GM12864 (cell line): ENCODE data around the gene NPY.

Experiments used
- DNase-seq: peaks from one replicate; pipeline ENCODE4 v3.0.0-alpha.2; 2011; ENCODE audit warnings: low read depth
- H3K4me3 ChIP-seq: 2 replicates; pipeline ENCODE4 v1.5.1; 2011; ENCODE audit warnings: mild to moderate bottlenecking, low read depth, low read length, control low read depth
- CTCF ChIP-seq: IDR thresholded peaks from 2 replicates; pipeline ENCODE4 v1.5.1; 2011; ENCODE audit warnings: low read depth, mild to moderate bottlenecking, moderate library complexity, low read length, control low read depth, inconsistent platforms; ENCODE audit errors: missing control alignments

Gene NPY

DNA sequence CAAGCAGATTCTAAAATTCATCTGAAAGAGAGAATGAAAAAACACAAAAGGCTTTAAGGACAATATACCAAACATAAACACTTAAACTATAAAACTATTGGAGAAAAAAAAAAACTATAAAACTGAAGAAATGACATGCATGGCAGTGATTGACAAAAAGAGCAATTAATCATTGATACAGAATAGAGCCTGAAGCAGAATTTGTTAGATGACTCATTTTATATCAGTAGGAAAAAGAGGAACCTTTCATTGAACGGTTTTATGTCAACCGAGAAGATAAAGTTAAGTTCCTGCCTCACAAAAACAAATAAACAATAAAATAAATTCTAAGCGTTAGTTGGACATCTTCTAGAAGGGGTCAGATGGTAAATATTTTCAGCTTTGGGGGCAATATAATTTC lies 23.3 kb downstream of the NPY start:
- TF ChIP-seq CTCF = no peak
- no peak for DNase-seq
- no peak overlapping the region for H3K4me3 ChIP-seq

GRCh38 chr7:24312588-24312987 lies 28.6 kb downstream of the NPY start:
- no peak for DNase-seq
- no peak overlapping the region for H3K4me3 ChIP-seq
- no peak for TF ChIP-seq CTCF

DNA sequence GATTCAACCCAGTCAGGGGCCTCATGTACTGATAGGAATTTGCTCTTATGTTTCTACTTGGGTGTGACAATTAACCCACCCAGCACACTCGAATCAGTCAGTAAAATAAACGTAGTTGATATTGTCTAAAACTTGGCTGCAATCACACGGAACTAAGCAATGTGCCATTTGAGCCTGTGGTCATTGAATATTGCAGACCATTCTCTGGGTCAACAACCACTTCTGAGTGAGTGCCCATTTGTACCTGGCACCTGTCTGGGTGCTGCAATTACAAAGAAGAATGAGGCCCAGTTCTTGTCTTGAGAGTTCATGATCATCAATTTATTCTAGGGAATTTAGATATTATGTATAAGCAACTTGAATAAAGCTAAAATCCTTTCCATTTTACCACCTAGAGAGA lies 29.8 kb downstream of the NPY start:
- no peak overlapping the region for H3K4me3 ChIP-seq
- no peak for TF ChIP-seq CTCF
- no peak for DNase-seq

DNA sequence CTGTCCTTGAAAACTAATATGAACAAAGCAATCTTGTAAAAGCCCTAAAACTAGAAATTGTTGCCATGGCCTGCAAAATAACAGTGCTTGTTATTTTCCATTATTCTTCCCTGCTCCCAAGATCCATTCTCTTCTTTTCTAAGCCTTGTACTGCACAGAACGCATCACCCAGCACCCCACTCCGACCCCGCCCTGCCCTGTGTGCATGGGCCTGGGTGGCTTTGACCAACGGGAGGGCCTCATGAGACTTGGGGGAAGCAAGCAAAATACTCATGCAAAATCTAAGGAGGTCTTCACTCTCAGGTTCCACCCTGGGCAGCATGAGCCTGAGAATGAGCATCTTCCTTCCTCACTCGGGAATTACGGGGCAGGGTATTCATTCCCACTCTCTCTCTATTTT lies 32.4 kb downstream of the NPY start:
- no peak overlapping the region for H3K4me3 ChIP-seq
- DNase-seq = no peak
- TF ChIP-seq CTCF = no peak

DNA sequence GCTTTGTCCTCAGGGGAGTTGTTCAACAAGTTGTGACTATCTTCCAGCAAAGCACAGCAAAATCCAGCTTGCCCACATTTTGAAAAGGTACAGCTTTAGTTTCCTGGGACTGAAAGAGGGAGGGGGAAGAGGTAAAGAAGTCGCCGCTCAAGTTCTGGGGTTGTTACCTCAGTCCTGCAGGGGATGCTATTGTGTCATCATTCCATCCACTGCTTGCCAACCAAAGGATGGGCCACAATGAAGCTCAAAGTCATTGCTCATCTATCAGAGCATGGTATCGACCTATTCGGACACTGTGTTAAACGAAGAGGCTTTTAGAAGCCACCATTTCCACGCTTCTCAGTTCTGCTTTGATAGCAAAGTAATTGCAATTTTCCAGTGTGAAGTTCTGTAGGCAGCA lies 34.3 kb downstream of the NPY start:
- H3K4me3 ChIP-seq = no peak overlapping the region
- DNase-seq = peak; percentile 26
- peak; percentile 95 for TF ChIP-seq CTCF

DNA sequence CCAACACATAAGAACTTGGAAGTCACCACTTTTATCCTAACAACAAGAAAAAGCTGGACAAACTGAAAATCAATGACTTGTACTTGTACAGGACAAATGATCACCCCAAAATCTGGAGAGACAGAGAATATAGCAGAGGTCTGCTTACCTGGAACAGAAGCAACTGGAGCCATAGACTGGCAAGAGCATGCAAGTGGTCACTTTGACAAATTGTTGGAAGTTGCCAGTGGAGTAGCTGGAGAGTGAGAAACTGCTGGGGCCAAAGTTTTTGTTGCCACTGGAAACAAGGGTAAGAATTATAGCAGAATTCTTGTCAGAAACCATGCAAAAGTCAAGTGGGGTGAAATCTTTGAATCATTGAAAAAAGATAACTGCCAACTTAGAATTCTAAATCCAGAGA lies 35.2 kb downstream of the NPY start:
- no peak for TF ChIP-seq CTCF
- H3K4me3 ChIP-seq = no peak overlapping the region
- DNase-seq = no peak

GRCh38 chr7:24323961-24324480 lies 40.0 kb downstream of the NPY start:
- DNase-seq = no peak
- TF ChIP-seq CTCF = no peak

More at GRCh38 chr7:24323961-24324480, 40.0 kb downstream of the NPY start:
- no peak overlapping the region for H3K4me3 ChIP-seq
